Measurements from ENCODE around the gene DDX24. TPM values are rescaled to one million over a fixed set of nuclear protein-coding genes. Genes with fewer than 3 reads are reported as not detected.

Gene DDX24
- total RNA-seq, 1 donor from 2014 or later: 168 TPM

DNA sequence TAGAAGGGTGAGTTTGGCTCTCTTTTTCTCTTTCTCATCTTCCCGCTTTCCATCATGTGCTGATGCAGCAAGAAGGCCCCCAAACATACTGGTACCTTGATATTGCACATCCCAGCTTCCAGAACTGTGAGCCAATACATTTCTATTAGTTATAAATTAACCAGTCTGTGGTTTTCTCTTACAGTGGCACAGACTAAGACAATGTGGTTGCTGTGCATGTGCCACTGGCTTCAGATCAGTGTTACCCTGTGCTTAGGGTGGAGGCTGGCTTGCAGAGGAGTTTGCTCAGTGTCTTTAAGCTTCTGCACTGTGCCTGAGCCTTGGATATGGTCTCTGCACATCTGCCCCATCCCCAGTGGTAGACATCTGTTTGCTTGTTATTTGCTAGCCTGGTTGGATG lies 42.9 kb upstream of the DDX24 start:
- H3K9me3 Mint-ChIP-seq: peaks cover 7% of the 10 kb centered on the region
- no peak overlapping the region for H3K4me3 Mint-ChIP-seq
- TF ChIP-seq, protein P1, sequence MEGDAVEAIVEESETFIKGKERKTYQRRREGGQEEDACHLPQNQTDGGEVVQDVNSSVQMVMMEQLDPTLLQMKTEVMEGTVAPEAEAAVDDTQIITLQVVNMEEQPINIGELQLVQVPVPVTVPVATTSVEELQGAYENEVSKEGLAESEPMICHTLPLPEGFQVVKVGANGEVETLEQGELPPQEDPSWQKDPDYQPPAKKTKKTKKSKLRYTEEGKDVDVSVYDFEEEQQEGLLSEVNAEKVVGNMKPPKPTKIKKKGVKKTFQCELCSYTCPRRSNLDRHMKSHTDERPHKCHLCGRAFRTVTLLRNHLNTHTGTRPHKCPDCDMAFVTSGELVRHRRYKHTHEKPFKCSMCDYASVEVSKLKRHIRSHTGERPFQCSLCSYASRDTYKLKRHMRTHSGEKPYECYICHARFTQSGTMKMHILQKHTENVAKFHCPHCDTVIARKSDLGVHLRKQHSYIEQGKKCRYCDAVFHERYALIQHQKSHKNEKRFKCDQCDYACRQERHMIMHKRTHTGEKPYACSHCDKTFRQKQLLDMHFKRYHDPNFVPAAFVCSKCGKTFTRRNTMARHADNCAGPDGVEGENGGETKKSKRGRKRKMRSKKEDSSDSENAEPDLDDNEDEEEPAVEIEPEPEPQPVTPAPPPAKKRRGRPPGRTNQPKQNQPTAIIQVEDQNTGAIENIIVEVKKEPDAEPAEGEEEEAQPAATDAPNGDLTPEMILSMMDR (conservative IDR thresholded peaks at IDR 0.05): no peak
- DNase-seq (ENCODE audit: low read depth, low spot score): no peak
- H3K36me3 Mint-ChIP-seq (ENCODE audit: low read depth): no peaks in the 10 kb centered on the region
- peaks cover 5% of the 10 kb centered on the region for H3K27me3 Mint-ChIP-seq (ENCODE audit: low read depth)
- peaks cover 5% of the 10 kb centered on the region for H3K4me1 Mint-ChIP-seq
- no peak overlapping the region for H3K27ac Mint-ChIP-seq (ENCODE audit: unreplicated experiment)

DNA sequence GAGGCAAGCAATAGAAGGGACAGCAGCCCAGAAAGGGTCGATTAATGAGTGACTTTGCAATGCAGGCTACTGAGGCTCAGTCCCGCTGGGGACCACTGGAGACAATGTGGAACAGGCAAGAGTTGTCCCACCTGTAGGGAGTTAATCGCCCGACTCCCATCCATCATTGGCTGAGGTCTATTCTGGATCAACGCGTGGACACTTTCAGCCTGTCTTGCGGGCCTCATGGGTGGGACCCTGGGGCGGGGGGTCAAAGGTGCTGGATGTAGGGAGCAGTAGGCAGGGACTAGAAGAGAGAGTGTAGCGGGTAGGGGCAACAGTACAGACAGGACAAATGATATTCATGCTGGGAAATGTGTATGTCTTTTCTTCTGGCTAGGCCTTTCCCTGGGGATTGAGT lies 42.3 kb upstream of the DDX24 start:
- no peak for DNase-seq (ENCODE audit: low read depth, low spot score)
- Mint-ChIP-seq H3K27me3 (ENCODE audit: low read depth) (peaks cover 5% of the 10 kb centered on the region), H3K9me3 (peaks cover 7% of the 10 kb centered on the region), H3K4me1 (no peaks in the 10 kb centered on the region), H3K27ac (ENCODE audit: unreplicated experiment) (no peak overlapping the region), H3K36me3 (ENCODE audit: low read depth) (no peaks in the 10 kb centered on the region), H3K4me3 (no peak overlapping the region)
- TF ChIP-seq, protein P1 (conservative IDR thresholded peaks at IDR 0.05): no peak

DNA sequence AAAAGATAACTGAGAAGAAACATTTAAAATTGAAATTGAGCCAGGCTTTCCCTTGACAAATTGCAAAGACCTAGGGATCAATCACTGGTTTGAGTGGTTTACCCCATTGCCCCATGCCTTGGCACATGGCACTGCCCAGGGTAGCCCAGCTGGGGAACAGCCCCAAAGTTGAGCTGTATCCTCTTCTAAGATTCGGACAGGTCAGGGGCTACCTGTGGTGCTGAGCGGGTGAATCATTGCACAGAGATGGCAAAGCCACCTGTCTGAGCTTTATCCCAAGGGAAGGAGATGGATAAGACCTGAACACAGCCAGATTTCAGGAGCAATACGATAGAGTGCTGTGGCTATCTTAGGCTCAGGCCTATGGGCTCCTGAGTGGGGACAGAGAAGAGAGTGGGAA lies 41.4 kb upstream of the DDX24 start:
- Mint-ChIP-seq H3K27ac (ENCODE audit: unreplicated experiment) (no peak overlapping the region), H3K36me3 (ENCODE audit: low read depth) (no peaks in the 10 kb centered on the region), H3K27me3 (ENCODE audit: low read depth) (peaks cover 5% of the 10 kb centered on the region), H3K4me3 (no peak overlapping the region), H3K4me1 (no peaks in the 10 kb centered on the region), H3K9me3 (peaks cover 7% of the 10 kb centered on the region)
- TF ChIP-seq, protein P1 (conservative IDR thresholded peaks at IDR 0.05): no peak
- DNase-seq (ENCODE audit: low read depth, low spot score): no peak

DNA sequence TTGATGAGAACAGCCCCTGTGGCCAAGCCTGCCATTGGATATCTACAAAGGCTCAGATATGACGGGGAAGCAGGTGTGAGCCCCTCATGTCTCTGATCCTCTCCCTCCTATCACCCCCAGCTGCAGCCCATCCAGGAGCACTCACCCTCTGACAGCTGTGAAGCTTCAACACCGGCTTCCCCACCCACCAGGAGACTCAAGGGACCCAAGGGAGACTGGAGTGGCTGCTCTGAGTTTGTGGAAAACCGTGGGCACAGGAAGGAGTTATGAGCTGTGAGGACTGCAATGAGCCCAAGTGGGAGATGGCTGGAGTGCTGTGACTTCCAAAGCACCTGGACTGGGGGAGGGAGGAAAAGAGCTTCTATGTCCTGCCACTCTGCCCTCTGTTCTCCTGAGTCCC lies 40.5 kb upstream of the DDX24 start:
- H3K9me3 Mint-ChIP-seq: peaks cover 7% of the 10 kb centered on the region

DNA sequence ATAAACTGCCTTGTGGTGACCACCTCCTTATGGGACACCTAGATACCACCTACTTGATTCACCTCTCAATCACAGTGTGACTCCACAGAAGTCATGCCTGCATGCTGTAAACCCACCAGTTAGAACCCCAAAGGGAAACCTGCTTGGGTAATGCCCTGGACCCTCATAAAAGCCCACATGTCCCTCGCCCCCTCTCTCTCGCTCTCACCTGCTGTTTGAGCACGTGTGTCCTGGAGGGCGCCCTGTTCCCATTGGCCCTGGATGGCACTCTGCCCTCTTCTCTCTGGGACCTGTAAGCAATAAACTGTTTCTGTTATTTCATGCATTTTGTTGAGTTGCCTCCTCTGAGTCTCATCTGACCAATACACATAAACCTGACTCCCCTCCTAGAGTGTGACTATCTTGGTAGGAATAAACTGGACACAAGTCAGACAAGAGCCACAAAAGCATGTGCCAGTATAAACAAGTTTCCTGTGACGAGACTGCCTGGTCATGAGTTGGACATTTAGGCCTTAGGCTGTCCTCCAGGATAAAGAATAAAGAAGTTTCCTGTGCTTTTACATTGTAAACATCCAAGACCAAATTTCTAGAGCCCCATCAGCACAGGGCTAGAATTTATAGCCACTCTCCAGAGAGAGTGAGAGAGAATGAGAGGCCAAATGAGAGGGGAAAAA lies 39.8 kb upstream of the DDX24 start:
- no peak for DNase-seq (ENCODE audit: low read depth, low spot score)
- Mint-ChIP-seq H3K4me3 (no peak overlapping the region), H3K9me3 (peaks cover 7% of the 10 kb centered on the region), H3K4me1 (no peaks in the 10 kb centered on the region), H3K27ac (ENCODE audit: unreplicated experiment) (no peak overlapping the region), H3K36me3 (ENCODE audit: low read depth) (no peaks in the 10 kb centered on the region), H3K27me3 (ENCODE audit: low read depth) (peaks cover 5% of the 10 kb centered on the region)
- TF ChIP-seq, protein P1 (conservative IDR thresholded peaks at IDR 0.05): no peak

More for the DNA sequence above, 40.5 kb upstream of the DDX24 start:
- DNase-seq (ENCODE audit: low read depth, low spot score): no peak
- Mint-ChIP-seq H3K27ac (ENCODE audit: unreplicated experiment) (no peak overlapping the region), H3K4me3 (no peak overlapping the region), H3K27me3 (ENCODE audit: low read depth) (peaks cover 5% of the 10 kb centered on the region), H3K36me3 (ENCODE audit: low read depth) (no peaks in the 10 kb centered on the region), H3K4me1 (no peaks in the 10 kb centered on the region)
- TF ChIP-seq, protein P1 (conservative IDR thresholded peaks at IDR 0.05): no peak

All from neural crest cell (in vitro differentiated cells).